ENCODE results near the gene SRGAP1.
A peak's percentile ranks its signal among the peaks of the same experiment; 100 is the strongest.
"Not testable (repeated sequence)": the region's sequence is repeated elsewhere in the genome, so short reads cannot be mapped to it uniquely, and the experiment has no call there.

The SRGAP1 gene

GRCh38 chr12:63841011-63841410 is 3.5 kb upstream of the SRGAP1 start:
- DNase-seq = no peak

- DNase-seq = no peak
Observed at GRCh38 chr12:63841571-63841970, 2.9 kb upstream of the SRGAP1 start.

- not testable (repeated sequence) for DNase-seq
Observed at GRCh38 chr12:63842750-63843149, 1.8 kb upstream of the SRGAP1 start.

- DNase-seq = no peak
Observed at GRCh38 chr12:63843254-63843720, 1.2 kb upstream of the SRGAP1 start.

- DNase-seq = peak; percentile 32
Observed at GRCh38 chr12:63843721-63844390, 644 bp upstream of the SRGAP1 start.

- no peak for DNase-seq
Observed at GRCh38 chr12:63845726-63846125, 1.2 kb downstream of the SRGAP1 start.

GRCh38 chr12:63846238-63846967 is 1.9 kb downstream of the SRGAP1 start:
- no peak for DNase-seq

GRCh38 chr12:63848450-63848849 is 4.0 kb downstream of the SRGAP1 start:
- DNase-seq = no peak

GRCh38 chr12:63849106-63849620 is 4.7 kb downstream of the SRGAP1 start:
- no peak for DNase-seq

GRCh38 chr12:63849641-63850040 is 5.1 kb downstream of the SRGAP1 start:
- no peak for DNase-seq

- DNase-seq = no peak
Observed at GRCh38 chr12:63853978-63854377, 9.5 kb downstream of the SRGAP1 start.

GRCh38 chr12:63855299-63855698 is 10.8 kb downstream of the SRGAP1 start:
- DNase-seq = no peak

- no peak for DNase-seq
Observed at GRCh38 chr12:63857771-63858670, 13.5 kb downstream of the SRGAP1 start.

GRCh38 chr12:63859880-63860279 is 15.4 kb downstream of the SRGAP1 start:
- not testable (repeated sequence) for DNase-seq

- no peak for DNase-seq
Observed at GRCh38 chr12:63862187-63862968, 17.9 kb downstream of the SRGAP1 start.

- no peak for DNase-seq
Observed at GRCh38 chr12:63862969-63863230, 18.4 kb downstream of the SRGAP1 start.

- DNase-seq = no peak
Observed at GRCh38 chr12:63863658-63864453, 19.4 kb downstream of the SRGAP1 start.

- DNase-seq = no peak
Observed at GRCh38 chr12:63864454-63864706, 19.9 kb downstream of the SRGAP1 start.

GRCh38 chr12:63865448-63865847 is 20.9 kb downstream of the SRGAP1 start:
- DNase-seq = no peak

- no peak for DNase-seq
Observed at GRCh38 chr12:63867053-63867452, 22.6 kb downstream of the SRGAP1 start.

- no peak for DNase-seq
Observed at GRCh38 chr12:63869656-63870055, 25.2 kb downstream of the SRGAP1 start.

GRCh38 chr12:63870838-63871237 is 26.3 kb downstream of the SRGAP1 start:
- DNase-seq = no peak
